Activated naive CD8-positive, alpha-beta T cell treated with anti-CD3 and anti-CD28 coated beads, Interleukin-2, amount 50 U/mL, for 24 hours (primary cell): ENCODE results near the gene VPREB1.

ENCODE experiments used
- ATAC-seq: fragments of 150-1000 bp; cut with Tn5 transposase; one replicate; pipeline ENCODE4 v1.10.0; 2021
- DNase-seq: peaks from one replicate; pipeline ENCODE4 v3.0.0; 2021
- H3K27ac Mint-ChIP-seq: one replicate; pipeline ENCODE4 v1.8.0; 2021; ENCODE audit warnings: mild to moderate bottlenecking, mixed read lengths
- H3K27me3 Mint-ChIP-seq: one replicate; pipeline ENCODE4 v1.8.0; 2021; ENCODE audit warnings: mixed read lengths
- H3K36me3 Mint-ChIP-seq: one replicate; pipeline ENCODE4 v1.8.0; 2021; ENCODE audit warnings: low read depth, mixed read lengths
- H3K4me1 Mint-ChIP-seq: one replicate; pipeline ENCODE4 v1.8.0; 2021; ENCODE audit warnings: mixed read lengths
- H3K4me3 Mint-ChIP-seq: one replicate; pipeline ENCODE4 v1.8.0; 2021; ENCODE audit warnings: mild to moderate bottlenecking, moderate library complexity, mixed read lengths
- H3K9me3 Mint-ChIP-seq: one replicate; pipeline ENCODE4 v1.8.0; 2021; ENCODE audit warnings: mixed read lengths

VPREB1 gene, protein sequence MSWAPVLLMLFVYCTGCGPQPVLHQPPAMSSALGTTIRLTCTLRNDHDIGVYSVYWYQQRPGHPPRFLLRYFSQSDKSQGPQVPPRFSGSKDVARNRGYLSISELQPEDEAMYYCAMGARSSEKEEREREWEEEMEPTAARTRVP

GRCh38 chr22:22244316-22245250, at the start of gene VPREB1:
Gene VPREB1, plus strand, starts transcription at chr22:22244786. Its CDS starts 28 bp downstream, at chr22:22244814.
- Mint-ChIP-seq H3K36me3 (no peaks in the 10 kb centered on the region), H3K27ac (no peak within 1 kb of the TSS), H3K4me3 (no peak within 1 kb of the TSS), H3K27me3 (peaks cover 7% of the 10 kb centered on the region), H3K9me3 (no peaks in the 10 kb centered on the region), H3K4me1 (peaks cover 16% of the 10 kb centered on the region)
- ATAC-seq (no peak), DNase-seq (no peak)

- Mint-ChIP-seq H3K4me3 (no peak overlapping the region), H3K27me3 (peaks cover 8% of the 10 kb centered on the region), H3K9me3 (no peaks in the 10 kb centered on the region), H3K36me3 (no peaks in the 10 kb centered on the region), H3K27ac (no peak overlapping the region), H3K4me1 (no peaks in the 10 kb centered on the region)
- no peak for DNase-seq
- no peak for ATAC-seq
Measured at GRCh38 chr22:22194931-22195264, 49.7 kb upstream of the VPREB1 start.

DNA sequence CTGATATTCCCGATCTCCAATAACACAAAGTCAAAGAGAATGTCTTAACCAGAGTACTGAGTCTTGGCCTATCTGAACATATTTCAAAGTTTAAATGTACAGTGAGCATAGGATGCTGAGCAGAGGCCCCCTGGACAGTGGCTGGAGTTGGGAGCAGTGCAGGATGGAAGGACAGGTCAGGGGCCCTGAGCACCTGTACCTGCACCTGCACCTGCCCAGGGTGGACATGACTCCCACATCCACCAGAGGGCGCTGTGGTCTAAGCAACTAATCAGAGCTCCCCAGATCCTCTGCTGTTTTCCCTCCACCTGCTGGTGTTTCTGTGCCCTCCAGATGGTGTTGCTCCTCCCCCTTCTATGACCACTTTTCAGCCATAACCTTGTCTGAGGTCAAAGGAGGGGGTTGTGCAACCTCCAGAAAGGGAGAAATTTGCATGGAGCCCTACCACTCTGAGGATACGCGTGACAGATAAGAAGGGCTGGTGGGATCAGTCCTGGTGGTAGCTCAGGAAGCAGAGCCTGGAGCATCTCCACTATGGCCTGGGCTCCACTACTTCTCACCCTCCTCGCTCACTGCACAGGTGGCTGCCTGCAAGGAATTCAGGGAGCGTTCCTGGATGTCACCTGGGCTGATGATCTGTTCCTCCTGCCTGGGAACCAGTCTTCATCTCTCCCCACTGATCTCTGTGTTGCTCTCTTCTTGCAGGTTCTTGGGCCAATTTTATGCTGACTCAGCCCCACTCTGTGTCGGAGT, 49.1 kb upstream of the VPREB1 start:
- no peaks in the 10 kb centered on the region for H3K9me3 Mint-ChIP-seq

DNA sequence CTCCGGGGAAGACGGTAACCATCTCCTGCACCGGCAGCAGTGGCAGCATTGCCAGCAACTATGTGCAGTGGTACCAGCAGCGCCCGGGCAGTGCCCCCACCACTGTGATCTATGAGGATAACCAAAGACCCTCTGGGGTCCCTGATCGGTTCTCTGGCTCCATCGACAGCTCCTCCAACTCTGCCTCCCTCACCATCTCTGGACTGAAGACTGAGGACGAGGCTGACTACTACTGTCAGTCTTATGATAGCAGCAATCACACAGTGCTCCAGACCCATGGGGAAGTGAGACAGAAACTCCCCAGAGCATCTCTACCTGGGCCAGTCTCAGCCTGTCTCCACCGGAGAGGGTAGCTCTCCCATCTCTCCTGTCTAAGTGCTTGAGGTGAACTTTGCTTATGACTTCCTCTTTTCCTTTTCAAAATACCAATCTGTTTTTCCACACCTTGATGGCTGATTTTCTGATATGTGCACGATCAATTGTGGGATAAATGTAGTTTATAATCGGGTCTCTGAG, 48.5 kb upstream of the VPREB1 start:
- Mint-ChIP-seq H3K4me3 (no peak overlapping the region), H3K4me1 (peaks cover 3% of the 10 kb centered on the region), H3K27ac (no peak overlapping the region), H3K9me3 (no peaks in the 10 kb centered on the region), H3K27me3 (peaks cover 6% of the 10 kb centered on the region), H3K36me3 (no peaks in the 10 kb centered on the region)
- DNase-seq (no peak), ATAC-seq (no peak)

More for the DNA sequence above, 49.1 kb upstream of the VPREB1 start:
- no peak overlapping the region for H3K27ac Mint-ChIP-seq
- H3K4me3 Mint-ChIP-seq = no peak overlapping the region
- H3K4me1 Mint-ChIP-seq = no peaks in the 10 kb centered on the region
- peaks cover 4% of the 10 kb centered on the region for H3K27me3 Mint-ChIP-seq
- ATAC-seq (peak; percentile 86), DNase-seq (peak; percentile 85)
- H3K36me3 Mint-ChIP-seq = no peaks in the 10 kb centered on the region

DNA sequence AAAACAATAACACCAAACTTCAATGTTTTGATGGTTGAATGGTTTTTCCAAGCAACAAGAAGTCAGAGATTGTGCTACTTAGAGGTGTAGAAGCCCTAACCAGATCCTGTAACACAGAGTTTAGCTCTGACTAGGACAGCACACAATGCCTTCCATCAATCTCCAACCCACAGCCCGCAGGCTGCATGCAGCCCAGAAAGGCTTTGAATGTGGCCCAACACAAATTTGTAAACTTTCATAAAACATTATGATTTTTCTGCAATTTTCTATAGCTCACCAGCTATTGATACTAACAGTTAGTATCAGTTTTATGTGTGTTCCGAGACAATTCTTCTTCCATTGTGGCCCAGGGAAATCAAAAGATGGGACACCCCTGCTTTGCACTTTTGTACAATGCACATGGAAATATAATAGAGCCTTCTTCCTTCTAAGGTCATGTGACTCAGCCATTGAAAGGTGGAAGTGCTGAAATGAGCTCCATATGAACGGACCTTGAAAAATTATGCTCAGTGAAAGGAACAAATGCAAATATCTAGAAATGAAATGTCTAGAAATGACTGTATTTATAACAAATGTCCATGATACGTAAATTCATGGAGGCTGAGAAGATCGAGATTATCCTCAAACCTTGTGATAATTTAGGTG, 47.6 kb upstream of the VPREB1 start:
- Mint-ChIP-seq H3K4me3 (no peak overlapping the region), H3K4me1 (peaks cover 3% of the 10 kb centered on the region), H3K9me3 (no peaks in the 10 kb centered on the region), H3K27me3 (peaks cover 6% of the 10 kb centered on the region), H3K36me3 (no peaks in the 10 kb centered on the region), H3K27ac (peak overlapping the region; percentile 49)
- DNase-seq = no peak
- ATAC-seq = no peak

GRCh38 chr22:22197993-22198402, 46.6 kb upstream of the VPREB1 start:
- no peak for DNase-seq
- H3K4me3 Mint-ChIP-seq = no peak overlapping the region
- no peaks in the 10 kb centered on the region for H3K9me3 Mint-ChIP-seq
- H3K27ac Mint-ChIP-seq = no peak overlapping the region
- no peaks in the 10 kb centered on the region for H3K36me3 Mint-ChIP-seq
- ATAC-seq = no peak
- peaks cover 3% of the 10 kb centered on the region for H3K4me1 Mint-ChIP-seq
- peaks cover 6% of the 10 kb centered on the region for H3K27me3 Mint-ChIP-seq

DNA sequence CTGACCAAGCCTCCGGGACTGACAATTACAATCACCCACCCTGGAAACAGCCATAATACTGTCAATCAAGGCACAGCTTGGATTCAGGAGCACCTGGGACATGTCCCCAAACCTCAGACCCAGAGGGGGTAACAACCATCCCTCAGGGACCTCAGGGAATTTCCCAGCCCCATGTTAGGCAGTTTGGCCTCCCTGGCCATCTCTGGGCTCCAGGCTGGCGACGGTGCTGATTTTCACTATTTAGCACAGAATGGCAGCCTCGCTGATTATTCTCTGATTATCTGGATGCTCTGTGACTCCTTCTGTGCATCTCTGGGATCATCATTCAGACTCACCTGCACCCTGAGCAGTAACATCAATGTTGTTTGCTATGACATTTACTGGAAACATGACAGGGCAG, 45.8 kb upstream of the VPREB1 start:
- DNase-seq (no peak), ATAC-seq (no peak)
- Mint-ChIP-seq H3K36me3 (no peaks in the 10 kb centered on the region), H3K4me3 (no peak overlapping the region), H3K9me3 (no peaks in the 10 kb centered on the region), H3K27ac (no peak overlapping the region), H3K27me3 (peaks cover 6% of the 10 kb centered on the region), H3K4me1 (peaks cover 3% of the 10 kb centered on the region)

GRCh38 chr22:22199634-22200033, 45.0 kb upstream of the VPREB1 start:
- no peaks in the 10 kb centered on the region for H3K36me3 Mint-ChIP-seq
- DNase-seq (no peak), ATAC-seq (no peak)
- no peaks in the 10 kb centered on the region for H3K9me3 Mint-ChIP-seq
- H3K27me3 Mint-ChIP-seq = peaks cover 6% of the 10 kb centered on the region
- H3K27ac Mint-ChIP-seq = no peak overlapping the region
- H3K4me1 Mint-ChIP-seq = peaks cover 3% of the 10 kb centered on the region
- H3K4me3 Mint-ChIP-seq = no peak overlapping the region

- Mint-ChIP-seq H3K4me3 (no peak overlapping the region), H3K9me3 (no peaks in the 10 kb centered on the region), H3K27ac (no peak overlapping the region)
Measured at GRCh38 chr22:22200569-22201184, 43.9 kb upstream of the VPREB1 start.

DNA sequence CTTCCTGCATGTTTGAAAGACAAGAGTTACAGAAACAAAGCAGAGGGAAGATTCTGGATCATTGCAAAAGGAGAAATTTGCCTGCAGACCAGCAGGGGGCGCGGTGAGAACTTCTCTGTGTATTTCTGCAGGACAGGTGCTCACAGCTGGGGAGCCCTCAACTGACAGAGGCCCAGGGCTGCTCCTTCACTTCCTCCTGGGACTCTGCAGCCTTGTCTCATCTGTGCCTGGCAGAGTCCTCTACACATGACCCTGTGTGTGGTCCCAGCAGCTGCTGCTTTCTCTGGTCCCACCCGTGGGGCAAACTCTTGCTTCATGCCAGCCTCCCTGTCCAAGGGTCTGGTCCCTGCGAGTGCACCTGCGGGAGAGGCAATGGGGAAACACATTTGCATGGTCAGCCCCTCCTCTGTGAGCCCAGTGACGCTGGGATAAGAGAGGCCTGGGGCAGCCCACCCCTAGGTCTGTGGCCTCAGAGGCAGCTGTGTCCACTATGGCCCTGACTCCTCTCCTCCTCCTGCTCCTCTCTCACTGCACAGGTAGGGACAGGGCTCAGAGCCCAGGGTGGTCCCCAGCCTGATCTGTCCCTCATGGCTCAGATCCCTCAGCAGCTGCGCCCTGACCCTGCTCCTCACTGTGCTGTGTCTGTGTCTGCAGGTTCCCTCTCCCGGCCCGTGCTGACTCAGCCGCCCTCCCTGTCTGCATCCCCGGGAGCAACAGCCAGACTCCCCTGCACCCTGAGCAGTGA, 43.2 kb upstream of the VPREB1 start:
- peaks cover 3% of the 10 kb centered on the region for H3K4me1 Mint-ChIP-seq
- DNase-seq (peak; percentile 74), ATAC-seq (peak; percentile 67)
- no peaks in the 10 kb centered on the region for H3K9me3 Mint-ChIP-seq
- no peak overlapping the region for H3K4me3 Mint-ChIP-seq
- no peak overlapping the region for H3K27ac Mint-ChIP-seq
- H3K27me3 Mint-ChIP-seq = peaks cover 6% of the 10 kb centered on the region
- no peaks in the 10 kb centered on the region for H3K36me3 Mint-ChIP-seq

More at GRCh38 chr22:22200569-22201184, 43.9 kb upstream of the VPREB1 start:
- Mint-ChIP-seq H3K36me3 (no peaks in the 10 kb centered on the region), H3K27me3 (peaks cover 6% of the 10 kb centered on the region), H3K4me1 (peaks cover 3% of the 10 kb centered on the region)
- no peak for ATAC-seq
- DNase-seq = no peak

- H3K27ac Mint-ChIP-seq = no peak overlapping the region
- no peaks in the 10 kb centered on the region for H3K36me3 Mint-ChIP-seq
- no peaks in the 10 kb centered on the region for H3K9me3 Mint-ChIP-seq
- ATAC-seq = no peak
- H3K27me3 Mint-ChIP-seq = peaks cover 6% of the 10 kb centered on the region
- no peak for DNase-seq
- H3K4me3 Mint-ChIP-seq = no peak overlapping the region
- H3K4me1 Mint-ChIP-seq = peaks cover 3% of the 10 kb centered on the region
Measured at GRCh38 chr22:22201930-22202343, 42.6 kb upstream of the VPREB1 start.

GRCh38 chr22:22203048-22203971, 41.3 kb upstream of the VPREB1 start:
- peaks cover 3% of the 10 kb centered on the region for H3K27me3 Mint-ChIP-seq
- peaks cover 11% of the 10 kb centered on the region for H3K4me1 Mint-ChIP-seq
- no peaks in the 10 kb centered on the region for H3K9me3 Mint-ChIP-seq
- H3K36me3 Mint-ChIP-seq = no peaks in the 10 kb centered on the region
- no peak overlapping the region for H3K27ac Mint-ChIP-seq
- ATAC-seq = no peak
- H3K4me3 Mint-ChIP-seq = no peak overlapping the region
- no peak for DNase-seq
